ENCODE measurements around the gene TBC1D12. TPM values are rescaled to one million over a fixed set of nuclear protein-coding genes. Genes with fewer than 3 reads are reported as not detected.

The TBC1D12 gene
- total RNA-seq, 2 experiments from 2014 or later, result 0.35 to 0.39 TPM

DNA sequence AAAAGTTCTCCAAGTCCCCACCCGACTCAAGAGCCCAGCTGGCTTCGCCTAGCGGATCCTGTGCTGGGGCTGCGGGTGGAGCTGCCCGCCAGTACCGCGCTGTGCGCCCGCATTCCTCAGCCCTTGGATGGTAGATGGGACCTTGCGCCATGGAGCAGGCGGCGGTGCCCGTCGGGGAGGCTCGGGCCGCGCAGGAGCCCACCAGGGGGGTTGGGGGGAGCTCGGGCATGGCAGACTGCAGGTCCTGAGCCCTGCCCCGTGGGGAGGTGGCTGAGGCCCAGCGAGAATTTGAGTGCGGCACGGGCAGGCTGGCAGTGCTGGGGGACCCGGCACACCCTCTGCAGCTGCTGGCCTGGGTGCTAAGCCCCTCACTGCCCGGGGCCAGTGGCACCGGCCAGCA is 57.0 kb downstream of the TBC1D12 start:
- Mint-ChIP-seq H3K27me3 (peaks cover 14% of the 10 kb centered on the region), H3K36me3 (ENCODE audit: low read depth) (no peaks in the 10 kb centered on the region), H3K4me3 (no peak overlapping the region), H3K27ac (no peak overlapping the region), H3K4me1 (no peaks in the 10 kb centered on the region), H3K9me3 (ENCODE audit: low read depth) (peaks cover 9% of the 10 kb centered on the region)
- intact Hi-C loops (cut with DNase I, micrococcal nuclease), result no loop called here
- DNase-seq (no peak), ATAC-seq (no peak)
- POLR2A ChIA-PET, result no interaction called here
- CTCF ChIA-PET, result interaction anchor here (1.7 kb wide), 1 partner anchor 15 kb away, joined by 6 read pairs; no protein-coding TSS in a partner anchor

DNA sequence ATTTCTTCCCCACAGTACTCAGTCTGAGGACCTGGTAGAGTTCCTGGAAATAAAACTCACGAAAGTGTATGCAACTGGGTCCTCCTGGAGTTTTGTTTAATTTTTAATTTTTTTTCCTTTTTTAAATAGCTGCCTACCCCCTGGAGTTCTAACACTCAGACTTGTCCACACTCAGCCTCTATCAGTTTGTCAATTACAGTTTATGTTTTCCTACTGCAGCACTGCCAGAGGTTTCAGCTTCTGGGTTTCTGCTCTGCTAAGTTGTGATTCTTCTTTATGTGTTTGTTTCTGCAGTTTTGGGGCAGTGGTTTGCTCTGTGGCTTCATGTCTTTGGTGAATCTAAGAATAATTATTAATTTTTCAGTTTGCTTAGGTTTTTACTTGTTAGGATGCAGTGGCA is 59.2 kb downstream of the TBC1D12 start:
- POLR2A ChIA-PET, result no interaction called here
- ATAC-seq (no peak), DNase-seq (no peak)
- CTCF ChIA-PET, result no interaction called here
- H3K36me3 Mint-ChIP-seq (ENCODE audit: low read depth), result no peaks in the 10 kb centered on the region
- H3K27me3 Mint-ChIP-seq, result peaks cover 12% of the 10 kb centered on the region
- intact Hi-C loops (cut with DNase I, micrococcal nuclease), result no loop called here
- H3K4me1 Mint-ChIP-seq, result no peaks in the 10 kb centered on the region
- no peak overlapping the region for H3K27ac Mint-ChIP-seq
- H3K4me3 Mint-ChIP-seq, result no peak overlapping the region
- H3K9me3 Mint-ChIP-seq (ENCODE audit: low read depth), result peaks cover 8% of the 10 kb centered on the region

DNA sequence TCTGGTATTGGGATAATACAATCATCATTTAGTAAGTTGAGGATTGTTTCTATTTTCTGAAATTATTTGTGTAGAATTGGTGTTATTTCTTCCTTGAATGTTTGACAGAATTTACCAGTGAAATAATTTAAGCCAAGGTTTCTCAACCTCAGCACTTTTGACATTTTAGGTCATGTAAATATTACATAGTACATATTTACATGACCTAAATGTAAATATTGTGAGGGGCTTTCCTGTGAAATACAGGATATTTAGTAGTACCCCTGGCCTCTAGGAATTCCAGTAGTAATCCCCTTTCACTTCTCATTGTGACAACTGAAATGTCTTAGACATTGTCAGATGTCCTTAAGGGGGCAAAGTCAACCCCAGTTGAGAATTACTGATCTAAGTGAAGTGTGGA is 59.8 kb downstream of the TBC1D12 start:
- peaks cover 12% of the 10 kb centered on the region for H3K27me3 Mint-ChIP-seq
- no peak for DNase-seq
- peaks cover 8% of the 10 kb centered on the region for H3K9me3 Mint-ChIP-seq (ENCODE audit: low read depth)
- intact Hi-C loops (cut with DNase I, micrococcal nuclease), result no loop called here
- H3K4me3 Mint-ChIP-seq, result no peak overlapping the region
- no peaks in the 10 kb centered on the region for H3K4me1 Mint-ChIP-seq
- ChIA-PET CTCF (interaction anchor here (0.6 kb wide), 1 partner anchor 10 kb away, joined by 3 read pairs; no protein-coding TSS in a partner anchor), POLR2A (no interaction called here)
- no peaks in the 10 kb centered on the region for H3K36me3 Mint-ChIP-seq (ENCODE audit: low read depth)
- ATAC-seq, result no peak
- H3K27ac Mint-ChIP-seq, result no peak overlapping the region

DNA sequence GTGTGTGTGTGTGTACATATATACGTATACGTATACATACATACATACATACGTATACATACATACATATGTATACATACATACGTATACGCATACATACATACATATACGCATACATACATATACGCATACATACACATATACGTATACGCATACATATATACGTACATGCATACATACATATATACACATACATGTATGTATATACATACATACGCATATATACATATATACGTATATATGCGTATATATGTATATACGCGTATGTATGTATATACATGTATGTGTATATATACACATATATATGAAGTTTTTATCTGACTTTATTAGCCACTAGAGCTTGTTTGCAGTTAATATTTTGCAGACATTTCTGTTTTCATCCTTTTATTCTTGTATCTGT is 63.3 kb downstream of the TBC1D12 start:
- H3K4me3 Mint-ChIP-seq, result no peak overlapping the region

DNA sequence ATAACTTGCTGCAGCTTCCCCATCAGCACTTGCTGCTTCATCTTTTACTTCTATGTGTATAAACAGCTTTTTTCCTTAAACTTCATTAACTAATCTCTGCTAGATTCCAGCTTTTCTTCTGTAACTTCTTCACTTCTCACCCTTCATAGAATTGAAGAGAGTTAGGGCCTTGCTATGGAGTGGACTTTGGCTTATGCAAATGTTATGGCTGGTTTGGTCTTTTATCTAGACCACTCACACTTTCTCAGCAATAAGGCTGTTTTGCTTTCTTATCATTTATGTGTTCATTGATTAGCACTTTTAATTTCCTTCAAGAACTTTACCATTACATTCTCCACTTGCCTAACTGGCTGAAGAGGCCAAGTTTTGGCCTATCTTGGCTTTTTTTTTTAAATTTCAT is 79.1 kb downstream of the TBC1D12 start:
- ATAC-seq, result no peak
- ChIA-PET CTCF (no interaction called here), POLR2A (no interaction called here)

More for the DNA sequence above, 63.3 kb downstream of the TBC1D12 start:
- Mint-ChIP-seq H3K27ac (no peak overlapping the region), H3K27me3 (peaks cover 12% of the 10 kb centered on the region), H3K9me3 (ENCODE audit: low read depth) (peaks cover 2% of the 10 kb centered on the region), H3K36me3 (ENCODE audit: low read depth) (no peaks in the 10 kb centered on the region), H3K4me1 (no peaks in the 10 kb centered on the region)
- DNase-seq (no peak), ATAC-seq (no peak)
- ChIA-PET POLR2A (no interaction called here), CTCF (no interaction called here)
- intact Hi-C loops (cut with DNase I, micrococcal nuclease), result no loop called here

DNA sequence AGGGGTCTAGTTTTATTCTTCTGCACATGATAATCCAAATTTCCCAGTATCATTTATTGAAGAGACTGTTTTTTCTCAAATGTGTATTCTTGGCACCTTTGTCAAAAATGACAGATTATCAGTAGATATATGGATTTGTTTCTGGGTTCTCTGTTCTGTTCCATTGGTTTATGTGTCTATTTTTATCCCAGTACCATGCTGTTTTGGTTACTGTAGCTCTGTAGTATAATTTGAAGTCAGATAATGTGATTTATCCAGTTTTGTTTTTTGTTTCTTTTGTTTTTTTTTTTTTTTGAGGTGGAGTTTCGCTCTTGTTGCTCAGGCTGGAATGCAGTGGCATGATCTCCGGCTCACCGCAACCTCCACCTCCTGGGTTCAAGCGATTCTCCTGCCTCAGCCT is 81.6 kb downstream of the TBC1D12 start:
- H3K9me3 Mint-ChIP-seq (ENCODE audit: low read depth), result no peaks in the 10 kb centered on the region
- H3K4me1 Mint-ChIP-seq, result no peaks in the 10 kb centered on the region
- DNase-seq, result no peak
- H3K27me3 Mint-ChIP-seq, result peaks cover 13% of the 10 kb centered on the region
- POLR2A ChIA-PET, result no interaction called here
- CTCF ChIA-PET, result no interaction called here
- H3K4me3 Mint-ChIP-seq, result no peak overlapping the region
- H3K36me3 Mint-ChIP-seq (ENCODE audit: low read depth), result no peaks in the 10 kb centered on the region
- intact Hi-C loops (cut with DNase I, micrococcal nuclease), result no loop called here
- no peak for ATAC-seq
- H3K27ac Mint-ChIP-seq, result no peak overlapping the region

More for the DNA sequence above, 79.1 kb downstream of the TBC1D12 start:
- no peak overlapping the region for H3K4me3 Mint-ChIP-seq
- DNase-seq, result no peak
- H3K4me1 Mint-ChIP-seq, result no peaks in the 10 kb centered on the region
- H3K27me3 Mint-ChIP-seq, result peaks cover 13% of the 10 kb centered on the region
- intact Hi-C loops (cut with DNase I, micrococcal nuclease), result no loop called here
- H3K9me3 Mint-ChIP-seq (ENCODE audit: low read depth), result no peaks in the 10 kb centered on the region
- no peak overlapping the region for H3K27ac Mint-ChIP-seq
- H3K36me3 Mint-ChIP-seq (ENCODE audit: low read depth), result no peaks in the 10 kb centered on the region

DNA sequence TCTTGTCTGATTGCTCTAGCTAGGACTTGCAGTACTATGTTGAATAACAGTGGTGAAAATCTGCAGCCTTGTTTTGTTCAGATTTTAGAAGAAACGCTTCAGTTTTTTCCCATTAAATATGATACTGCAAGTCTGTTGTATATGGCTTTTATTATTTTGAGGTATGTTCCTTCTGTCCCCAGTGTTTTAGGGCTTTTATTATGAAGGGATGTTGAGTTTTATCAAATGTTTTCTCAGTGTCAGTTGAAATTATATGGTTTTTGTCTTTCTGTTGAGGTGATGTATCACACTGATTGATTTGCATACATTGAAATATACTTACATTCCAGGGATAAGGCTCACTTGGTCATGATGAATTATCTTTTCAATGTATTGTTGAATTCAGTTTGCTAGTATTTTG is 82.8 kb downstream of the TBC1D12 start:
- Mint-ChIP-seq H3K4me3 (no peak overlapping the region), H3K9me3 (ENCODE audit: low read depth) (no peaks in the 10 kb centered on the region), H3K36me3 (ENCODE audit: low read depth) (no peaks in the 10 kb centered on the region), H3K4me1 (no peaks in the 10 kb centered on the region), H3K27ac (no peak overlapping the region), H3K27me3 (peaks cover 8% of the 10 kb centered on the region)
- CTCF ChIA-PET, result no interaction called here
- intact Hi-C loops (cut with DNase I, micrococcal nuclease), result no loop called here
- ATAC-seq (no peak), DNase-seq (no peak)
- POLR2A ChIA-PET, result no interaction called here

DNA sequence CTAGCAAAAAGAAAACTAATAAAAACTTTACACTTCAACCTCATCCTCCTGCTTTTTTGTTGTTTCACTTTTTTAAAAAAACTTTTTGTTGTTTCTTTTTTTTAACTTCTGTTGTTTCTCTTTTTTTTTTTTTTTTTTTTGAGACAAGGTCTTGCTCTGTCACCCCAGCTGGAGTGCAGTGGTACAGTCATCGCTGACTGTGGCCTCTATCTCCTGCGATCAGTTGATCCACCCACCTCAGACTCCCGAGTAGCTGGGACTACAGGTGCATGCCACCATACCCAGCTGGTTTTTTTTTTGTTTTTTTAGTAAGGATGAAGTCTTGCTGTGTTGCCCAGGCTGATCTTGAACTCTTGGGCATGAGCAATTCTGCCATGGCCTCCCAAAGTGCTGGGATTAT is 85.2 kb downstream of the TBC1D12 start:
- H3K27me3 Mint-ChIP-seq, result peaks cover 8% of the 10 kb centered on the region
- no peaks in the 10 kb centered on the region for H3K36me3 Mint-ChIP-seq (ENCODE audit: low read depth)
- H3K9me3 Mint-ChIP-seq (ENCODE audit: low read depth), result no peaks in the 10 kb centered on the region
- ChIA-PET POLR2A (no interaction called here), CTCF (interaction anchor here (0.6 kb wide), 1 partner anchor 313 kb away, joined by 3 read pairs; no protein-coding TSS in a partner anchor)
- ATAC-seq, result no peak
- intact Hi-C loops (cut with DNase I, micrococcal nuclease), result no loop called here
- H3K4me1 Mint-ChIP-seq, result no peaks in the 10 kb centered on the region
- H3K27ac Mint-ChIP-seq, result no peak overlapping the region
- no peak overlapping the region for H3K4me3 Mint-ChIP-seq
- no peak for DNase-seq

DNA sequence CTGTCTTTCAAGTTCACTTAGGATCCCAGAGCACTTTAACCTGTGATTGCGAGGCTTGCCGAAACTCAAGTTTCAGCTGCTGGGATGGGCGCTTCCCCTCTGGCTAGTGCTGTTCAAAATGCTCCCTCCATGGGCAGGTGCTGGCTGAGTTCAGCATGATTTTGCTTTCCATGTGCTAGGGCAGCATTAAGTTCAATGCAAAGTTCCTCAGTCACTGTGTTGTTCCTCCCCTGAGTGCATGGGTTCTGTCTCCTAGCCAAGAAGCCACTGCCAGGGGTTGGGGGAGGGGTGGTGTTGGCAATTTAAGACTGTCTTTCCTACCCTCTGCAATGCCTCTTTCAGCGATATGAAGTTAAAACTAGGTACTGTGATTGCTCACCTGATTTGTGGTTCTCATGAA is 86.8 kb downstream of the TBC1D12 start:
- ChIA-PET CTCF (interaction anchor here (0.5 kb wide), 1 partner anchor 737 kb away, joined by 3 read pairs; no protein-coding TSS in a partner anchor), POLR2A (no interaction called here)
- no peaks in the 10 kb centered on the region for H3K9me3 Mint-ChIP-seq (ENCODE audit: low read depth)

DNA sequence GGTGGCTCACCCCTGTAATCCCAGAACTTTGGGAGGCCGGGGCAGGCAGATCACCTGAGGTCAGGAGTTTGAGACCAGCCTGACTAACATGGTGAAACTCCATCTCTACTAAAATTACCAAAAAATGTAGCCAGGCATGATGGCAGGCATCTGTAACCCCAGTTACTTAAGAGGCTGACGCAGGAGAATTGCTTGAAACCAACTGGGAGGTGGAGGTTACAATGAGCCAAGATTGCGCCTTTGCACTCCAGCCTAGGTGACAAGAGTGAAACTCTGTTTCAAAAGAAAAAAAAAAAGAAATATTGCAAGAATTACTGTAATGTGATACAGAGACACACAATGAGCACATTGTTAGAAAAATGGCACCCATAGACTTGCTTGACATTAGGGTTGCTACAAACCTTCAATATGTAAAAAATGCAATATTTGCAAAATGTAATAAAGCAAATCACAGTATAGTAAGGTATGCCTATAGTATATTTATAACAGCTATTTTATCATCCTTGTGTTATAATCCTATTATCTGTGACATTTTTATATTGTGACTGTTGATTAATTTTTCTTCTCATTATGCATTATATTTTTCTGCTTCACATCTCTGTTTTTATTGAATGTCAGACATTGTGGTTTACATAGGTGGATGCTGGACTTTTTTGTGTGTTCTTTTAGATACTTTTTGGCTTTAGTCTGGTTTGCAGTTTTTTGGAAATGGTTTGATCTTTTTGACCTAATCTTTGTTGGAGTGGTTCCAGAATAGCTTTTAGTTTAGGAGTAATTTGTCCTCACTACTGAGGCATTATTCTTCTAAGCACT is 87.8 kb downstream of the TBC1D12 start:
- ChIA-PET CTCF (no interaction called here), POLR2A (no interaction called here)
- H3K27me3 Mint-ChIP-seq, result no peaks in the 10 kb centered on the region
- no peaks in the 10 kb centered on the region for H3K9me3 Mint-ChIP-seq (ENCODE audit: low read depth)
- no peak overlapping the region for H3K27ac Mint-ChIP-seq
- intact Hi-C loops (cut with DNase I, micrococcal nuclease), result no loop called here
- H3K4me1 Mint-ChIP-seq, result no peaks in the 10 kb centered on the region
- ATAC-seq (no peak), DNase-seq (no peak)
- no peak overlapping the region for H3K4me3 Mint-ChIP-seq
- H3K36me3 Mint-ChIP-seq (ENCODE audit: low read depth), result no peaks in the 10 kb centered on the region

More for the DNA sequence above, 86.8 kb downstream of the TBC1D12 start:
- H3K27ac Mint-ChIP-seq, result no peak overlapping the region
- no peaks in the 10 kb centered on the region for H3K27me3 Mint-ChIP-seq
- H3K4me1 Mint-ChIP-seq, result no peaks in the 10 kb centered on the region
- no peak overlapping the region for H3K4me3 Mint-ChIP-seq
- no peaks in the 10 kb centered on the region for H3K36me3 Mint-ChIP-seq (ENCODE audit: low read depth)
- DNase-seq, result no peak
- intact Hi-C loops (cut with DNase I, micrococcal nuclease), result no loop called here
- ATAC-seq, result no peak

DNA sequence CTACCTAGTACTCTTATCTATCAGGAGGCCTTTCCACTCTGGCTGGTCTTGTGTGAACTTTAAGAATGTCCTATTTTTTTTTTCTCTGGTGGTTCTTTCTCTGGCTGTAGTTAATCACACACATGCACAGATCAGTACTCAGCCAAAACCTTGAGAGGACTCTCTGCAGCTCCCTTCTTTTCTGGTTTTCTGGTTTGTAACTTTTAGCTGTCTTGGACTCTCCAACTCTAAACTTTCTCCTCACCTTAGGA is 88.4 kb downstream of the TBC1D12 start:
- no peak for ATAC-seq
- ChIA-PET CTCF (no interaction called here), POLR2A (no interaction called here)
- no peaks in the 10 kb centered on the region for H3K36me3 Mint-ChIP-seq (ENCODE audit: low read depth)
- H3K4me3 Mint-ChIP-seq, result no peak overlapping the region
- no peak for DNase-seq
- intact Hi-C loops (cut with DNase I, micrococcal nuclease), result no loop called here
- no peaks in the 10 kb centered on the region for H3K4me1 Mint-ChIP-seq
- H3K27ac Mint-ChIP-seq, result no peak overlapping the region
- no peaks in the 10 kb centered on the region for H3K9me3 Mint-ChIP-seq (ENCODE audit: low read depth)
- no peaks in the 10 kb centered on the region for H3K27me3 Mint-ChIP-seq

DNA sequence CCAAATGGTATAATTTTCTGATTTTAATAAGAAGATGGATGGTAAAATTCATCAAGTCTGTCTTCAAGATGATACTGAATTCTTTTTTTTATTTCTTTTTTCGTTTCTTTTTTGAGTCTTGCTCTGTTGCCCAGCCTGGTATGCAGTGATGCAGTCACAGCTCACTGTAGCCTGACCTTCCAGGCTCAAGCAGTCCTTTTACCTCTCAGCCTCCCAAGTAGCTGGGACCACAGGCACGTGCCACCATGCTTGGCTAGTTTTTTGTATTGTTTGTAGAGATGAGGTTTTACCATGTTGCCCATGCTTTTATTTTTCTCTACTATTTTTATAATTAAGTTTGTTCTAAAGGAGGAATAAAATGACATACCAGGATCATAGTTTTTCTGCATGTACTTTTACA is 91.1 kb downstream of the TBC1D12 start:
- peaks cover 5% of the 10 kb centered on the region for H3K4me1 Mint-ChIP-seq
- CTCF ChIA-PET, result interaction anchor here (0.6 kb wide), 1 partner anchor 364 kb away, joined by 5 read pairs; no protein-coding TSS in a partner anchor
- H3K36me3 Mint-ChIP-seq (ENCODE audit: low read depth), result no peaks in the 10 kb centered on the region
- intact Hi-C loops (cut with DNase I, micrococcal nuclease), result no loop called here
- H3K4me3 Mint-ChIP-seq, result no peak overlapping the region
- no peak for ATAC-seq
- H3K27ac Mint-ChIP-seq, result no peak overlapping the region
- H3K9me3 Mint-ChIP-seq (ENCODE audit: low read depth), result no peaks in the 10 kb centered on the region
- H3K27me3 Mint-ChIP-seq, result no peaks in the 10 kb centered on the region
- POLR2A ChIA-PET, result no interaction called here
- DNase-seq, result no peak

Data from activated CD4-positive, alpha-beta T cell treated with anti-CD3 and anti-CD28 coated beads for 36 hours (primary cell).